Endothelial cell (in vitro differentiated cells): ENCODE data around the gene RBM6. TPM values are rescaled to one million over a fixed set of nuclear protein-coding genes. Genes with fewer than 3 reads are reported as not detected.

Experiments
- DNase-seq: peaks from one replicate; pipeline ENCODE4 v3.0.0; 2021; ENCODE audit warnings: low spot score
- H3K27ac Mint-ChIP-seq: one replicate; pipeline ENCODE4 v1.8.0; 2021; ENCODE audit warnings: mixed read lengths, inconsistent platforms; ENCODE audit not compliant: unreplicated experiment
- H3K27me3 Mint-ChIP-seq: one replicate; pipeline ENCODE4 v1.8.0; 2021; ENCODE audit warnings: mild to moderate bottlenecking, moderate library complexity, mixed read lengths, inconsistent platforms; ENCODE audit not compliant: unreplicated experiment
- H3K36me3 Mint-ChIP-seq: one replicate; pipeline ENCODE4 v1.8.0; 2021; ENCODE audit warnings: mild to moderate bottlenecking, low read depth, mixed read lengths, inconsistent platforms; ENCODE audit not compliant: unreplicated experiment
- H3K4me1 Mint-ChIP-seq: one replicate; pipeline ENCODE4 v1.8.0; 2021; ENCODE audit warnings: mild to moderate bottlenecking, mixed read lengths, inconsistent platforms; ENCODE audit not compliant: unreplicated experiment
- H3K4me3 Mint-ChIP-seq: one replicate; pipeline ENCODE4 v1.8.0; 2021; ENCODE audit warnings: mild to moderate bottlenecking, mixed read lengths, inconsistent platforms; ENCODE audit not compliant: unreplicated experiment
- H3K9me3 Mint-ChIP-seq: one replicate; pipeline ENCODE4 v1.8.0; 2021; ENCODE audit warnings: mixed read lengths, inconsistent platforms; ENCODE audit not compliant: unreplicated experiment
- CTCF ChIP-seq: fragments of 200-600 bp; sonication (generic); IDR thresholded peaks from one replicate; pipeline ENCODE4 v1.5.0; 2021; ENCODE audit warnings: antibody characterized with exemption; ENCODE audit not compliant: unreplicated experiment
- total RNA-seq: library from RNA; stranded (reverse); fragmentation: NEBNext Ultra II Directional; extraction: Animal tissue kit (Norgen Biotek cat#: 25700); gene quantifications from one replicate; pipeline ENCODE4 v1.2.1, GENCODE V29; 2021; ENCODE audit not compliant: unreplicated experiment

Gene RBM6
- total RNA-seq, 1 donor from 2014 or later: 76.2 TPM

GRCh38 chr3:49992326-49992725 lies 52.4 kb downstream of the RBM6 start:
- H3K36me3 Mint-ChIP-seq: peaks cover 3% of the 10 kb centered on the region
- H3K4me3 Mint-ChIP-seq: no peak overlapping the region
- no peak overlapping the region for H3K27ac Mint-ChIP-seq
- H3K9me3 Mint-ChIP-seq: no peaks in the 10 kb centered on the region
- DNase-seq: no peak
- no peak for TF ChIP-seq CTCF
- H3K4me1 Mint-ChIP-seq: peaks cover 13% of the 10 kb centered on the region
- H3K27me3 Mint-ChIP-seq: peaks cover 2% of the 10 kb centered on the region

- Mint-ChIP-seq H3K4me1 (peaks cover 13% of the 10 kb centered on the region), H3K27me3 (peaks cover 2% of the 10 kb centered on the region), H3K36me3 (peaks cover 3% of the 10 kb centered on the region), H3K9me3 (no peaks in the 10 kb centered on the region), H3K27ac (no peak overlapping the region), H3K4me3 (no peak overlapping the region)
- DNase-seq: no peak
- no peak for TF ChIP-seq CTCF
These were observed 54.5 kb downstream of the RBM6 start for GRCh38 chr3:49994476-49994875.

DNA sequence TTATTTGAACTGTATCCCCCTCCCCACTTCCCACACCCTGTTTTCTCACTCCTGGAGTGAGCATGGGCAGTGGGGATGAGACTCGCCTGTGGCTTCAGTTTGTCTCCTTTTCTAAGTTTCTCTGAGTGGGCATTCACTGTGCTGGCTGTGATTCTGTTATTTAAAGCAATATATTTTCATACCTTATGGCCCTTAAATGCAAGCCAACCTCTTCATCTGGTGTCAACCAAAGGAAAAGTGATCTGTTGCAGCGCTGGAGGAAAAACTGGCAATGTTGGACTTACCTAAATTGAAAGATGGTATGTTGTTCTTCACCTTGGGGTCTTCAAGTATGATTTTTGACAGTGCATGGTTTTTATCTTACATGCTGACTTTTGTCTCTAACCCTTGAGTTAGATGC lies 56.1 kb downstream of the RBM6 start:
- Mint-ChIP-seq H3K36me3 (peaks cover under 1% of the 10 kb centered on the region), H3K4me1 (peaks cover 7% of the 10 kb centered on the region), H3K27ac (no peak overlapping the region), H3K27me3 (peaks cover 1% of the 10 kb centered on the region), H3K4me3 (no peak overlapping the region), H3K9me3 (no peaks in the 10 kb centered on the region)
- no peak for DNase-seq
- TF ChIP-seq CTCF: no peak

GRCh38 chr3:49997862-49998261 lies 57.9 kb downstream of the RBM6 start:
- Mint-ChIP-seq H3K9me3 (no peaks in the 10 kb centered on the region), H3K36me3 (peaks cover 3% of the 10 kb centered on the region), H3K27me3 (no peaks in the 10 kb centered on the region), H3K4me1 (peaks cover 4% of the 10 kb centered on the region), H3K27ac (no peak overlapping the region), H3K4me3 (no peak overlapping the region)
- DNase-seq: no peak
- TF ChIP-seq CTCF: no peak

DNA sequence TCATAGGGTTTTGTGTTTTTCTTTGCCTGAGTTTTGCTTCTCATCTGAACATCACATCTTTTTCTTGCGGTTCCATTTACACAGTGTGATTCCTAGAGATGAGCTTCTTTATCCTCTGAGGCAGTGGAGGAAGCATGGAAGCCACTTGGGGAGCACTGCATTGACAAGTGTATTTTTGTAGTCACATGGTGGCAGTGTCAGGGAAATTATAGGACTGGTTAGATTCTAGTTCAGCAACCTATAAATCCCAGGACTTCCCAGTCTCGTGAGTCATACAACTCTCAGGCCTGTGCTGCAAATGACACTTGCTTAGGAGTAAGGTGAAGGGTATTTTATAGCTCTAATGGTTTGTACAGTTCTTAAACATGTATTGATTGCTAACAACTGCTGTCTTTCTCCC lies 58.4 kb downstream of the RBM6 start:
- Mint-ChIP-seq H3K27ac (no peak overlapping the region), H3K36me3 (peaks cover 5% of the 10 kb centered on the region), H3K4me1 (peaks cover 4% of the 10 kb centered on the region), H3K27me3 (no peaks in the 10 kb centered on the region), H3K9me3 (no peaks in the 10 kb centered on the region), H3K4me3 (no peak overlapping the region)
- DNase-seq: no peak
- no peak for TF ChIP-seq CTCF
